GM23338 (cell line): ENCODE data around the gene CNOT10. TPM values are rescaled to one million over a fixed set of nuclear protein-coding genes. Genes with fewer than 3 reads are reported as not detected.

Source experiments
- ATAC-seq: fragments of 200-7000 bp; cut with Tn5 transposase; 3 replicates; pipeline ENCODE4 v1.9.1; 2020
- DNase-seq: peaks from one replicate; pipeline ENCODE4 v3.0.0-alpha.2; 2015; ENCODE audit warnings: low spot score
- H2AFZ ChIP-seq: fragments of 200-600 bp; sonication (generic); 2 replicates; pipeline ENCODE4 v1.8.0; 2016; ENCODE audit warnings: antibody characterized with exemption, mild to moderate bottlenecking, moderate library complexity
- H3F3A ChIP-seq: fragments of 200-600 bp; sonication (generic); replicated peaks from 2 replicates; pipeline ENCODE4 v1.8.0; 2017; ENCODE audit warnings: antibody characterized with exemption, mixed run types, low read depth
- H3K27ac ChIP-seq: fragments of 200-600 bp; sonication (generic); 2 replicates; pipeline ENCODE4 v1.6.1; 2016; ENCODE audit warnings: low read depth
- H3K27me3 ChIP-seq: fragments of 200-600 bp; sonication (generic); 2 replicates; pipeline ENCODE4 v1.8.0; 2016; ENCODE audit warnings: mild to moderate bottlenecking, mixed run types, moderate library complexity; ENCODE audit not compliant: insufficient read depth
- H3K36me3 ChIP-seq: fragments of 200-600 bp; sonication (generic); 2 replicates; pipeline ENCODE4 v1.8.0; 2016; ENCODE audit warnings: mild to moderate bottlenecking; ENCODE audit not compliant: insufficient read depth
- H3K4me1 ChIP-seq: fragments of 200-600 bp; sonication (generic); 2 replicates; pipeline ENCODE4 v1.8.0; 2016; ENCODE audit warnings: mild to moderate bottlenecking, moderate library complexity; ENCODE audit not compliant: insufficient read depth
- H3K4me2 ChIP-seq: fragments of 200-600 bp; sonication (generic); 2 replicates; pipeline ENCODE4 v1.7.1; 2017; ENCODE audit warnings: mixed run types
- H3K4me3 ChIP-seq: fragments of 200-600 bp; sonication (generic); 2 replicates; pipeline ENCODE4 v1.6.1; 2016; ENCODE audit warnings: mixed run types
- H3K79me2 ChIP-seq: fragments of 200-600 bp; sonication (generic); replicated peaks from 2 replicates; pipeline ENCODE4 v1.8.0; 2017; ENCODE audit warnings: mild to moderate bottlenecking; ENCODE audit not compliant: insufficient read depth
- H3K9me2 ChIP-seq: fragments of 200-600 bp; sonication (generic); 2 replicates; pipeline ENCODE4 v1.8.0; 2017; ENCODE audit not compliant: insufficient read depth
- H4K20me1 ChIP-seq: fragments of 200-600 bp; sonication (generic); replicated peaks from 2 replicates; pipeline ENCODE4 v1.8.0; 2017; ENCODE audit warnings: mild to moderate bottlenecking; ENCODE audit not compliant: insufficient read depth
- H3K27ac Mint-ChIP-seq: 2 replicates; pipeline ENCODE4 v1.8.0; 2020; ENCODE audit warnings: inconsistent platforms, mild to moderate bottlenecking, moderate library complexity, mixed read lengths
- H3K27me3 Mint-ChIP-seq: 3 replicates; pipeline ENCODE4 v1.8.0; 2022; ENCODE audit warnings: low read depth, mild to moderate bottlenecking, moderate library complexity, mixed read lengths, inconsistent platforms; ENCODE audit not compliant: insufficient read depth, poor library complexity
- H3K36me3 Mint-ChIP-seq: 3 replicates; pipeline ENCODE4 v1.8.0; 2021; ENCODE audit warnings: low read depth, mild to moderate bottlenecking, inconsistent platforms, moderate library complexity, mixed read lengths
- H3K4me1 Mint-ChIP-seq: 3 replicates; pipeline ENCODE4 v1.8.0; 2020; ENCODE audit warnings: mild to moderate bottlenecking, inconsistent platforms, mixed read lengths
- H3K4me3 Mint-ChIP-seq: 3 replicates; pipeline ENCODE4 v1.8.0; 2021; ENCODE audit warnings: moderate library complexity, mild to moderate bottlenecking, inconsistent platforms, mixed read lengths
- H3K9me3 Mint-ChIP-seq: 3 replicates; pipeline ENCODE4 v1.8.0; 2020; ENCODE audit warnings: moderate library complexity, mild to moderate bottlenecking, inconsistent platforms, mixed read lengths
- ETS1 ChIP-seq: IDR thresholded peaks from 2 replicates; pipeline ENCODE4 v1.6.1; 2016; ENCODE audit warnings: antibody characterized with exemption
- NANOG ChIP-seq: IDR thresholded peaks from 2 replicates; pipeline ENCODE4 v1.6.1; 2016; ENCODE audit warnings: antibody characterized with exemption, borderline replicate concordance
- POLR2AphosphoS5 ChIP-seq: IDR thresholded peaks from 2 replicates; pipeline ENCODE4 v1.6.1; 2016; ENCODE audit warnings: antibody characterized with exemption, low read depth
- STAT1 ChIP-seq: IDR thresholded peaks from one replicate; pipeline ENCODE4 v1.6.1; 2016; ENCODE audit warnings: antibody characterized with exemption; ENCODE audit not compliant: unreplicated experiment
- ZNF331 ChIP-seq: fragments of 250-450 bp; sonication (Bioruptor Pico); IDR thresholded peaks from 2 replicates; pipeline ENCODE4 v1.5.0; 2020; ENCODE audit warnings: low read depth, mild to moderate bottlenecking, moderate library complexity
- ZNF462 ChIP-seq: fragments of 250-450 bp; sonication (Bioruptor Pico); IDR thresholded peaks from 2 replicates; pipeline ENCODE4 v1.5.0; 2020; ENCODE audit warnings: mild to moderate bottlenecking, moderate library complexity
- polyA plus RNA-seq: library from polyadenylated mRNA; unstranded; fragments of >200 nt; fragmentation: Nextera tagmentation; extraction: Ambion mirVana; gene quantifications from 2 replicates; pipeline ENCODE4 v1.2.1, GENCODE V29; 2016
- total RNA-seq: library from RNA; depleted of rRNA; stranded (reverse); fragments of >200 nt; shearing (Covaris generic); gene quantifications from 2 replicates; pipeline ENCODE4 v1.2.3, GENCODE V29; 2014

Gene CNOT10
- total and polyA plus RNA-seq, 2 experiments from 2014 or later = 27.2 to 46.9 TPM

GRCh38 chr3:32821686-32822296 is 136.8 kb downstream of the CNOT10 start:
- no peaks in the 10 kb centered on the region for H3K9me2 ChIP-seq
- peak overlapping the region; percentile 99 for H3K4me3 Mint-ChIP-seq
- peaks cover 48% of the 10 kb centered on the region for H3K4me1 ChIP-seq
- H3K4me2 ChIP-seq = peak overlapping the region; percentile 89
- peaks cover 73% of the 10 kb centered on the region for H4K20me1 ChIP-seq
- H3K36me3 Mint-ChIP-seq = peaks cover 92% of the 10 kb centered on the region
- H3K79me2 ChIP-seq = peaks cover 100% of the 10 kb centered on the region
- peaks cover 19% of the 10 kb centered on the region for H3K9me3 Mint-ChIP-seq
- peak; percentile 3 for ATAC-seq
- peaks cover 46% of the 10 kb centered on the region for H3K27me3 Mint-ChIP-seq
- H3K4me1 Mint-ChIP-seq = peaks cover 40% of the 10 kb centered on the region
- peak overlapping the region; percentile 97 for H3K27ac Mint-ChIP-seq
- H3F3A ChIP-seq = peaks cover 26% of the 10 kb centered on the region
- peaks cover 26% of the 10 kb centered on the region for H3K36me3 ChIP-seq
- peak; percentile 56 for DNase-seq
- TF ChIP-seq POLR2AphosphoS5 = peak; percentile 26; the same call in 1 of the 2 replicates
- TF ChIP-seq ZNF331 = no peak
- H3K27me3 ChIP-seq = no peaks in the 10 kb centered on the region
- peak overlapping the region; percentile 100 for H3K4me3 ChIP-seq
- peak overlapping the region; percentile 10 for H3K27ac ChIP-seq
- no peak overlapping the region for H2AFZ ChIP-seq

- DNase-seq = peak; percentile 44
- TF ChIP-seq ZNF462 (CRISPR knock-in tag) (no peak), POLR2AphosphoS5 (0 out of 2 replicates have a peak, but pooled peaks have one; percentile 33), NANOG (peak; percentile 50), ETS1 (peak; percentile 15; the same call in 1 of the 2 replicates), STAT1 (no peak), ZNF331 (no peak)
- Histone ChIP-seq H3K4me3 (peak overlapping the region; percentile 100), H3K27ac (peak overlapping the region; percentile 1), H4K20me1 (peaks cover 80% of the 10 kb centered on the region), H3K4me2 (peak overlapping the region; percentile 89), H3K36me3 (peaks cover 26% of the 10 kb centered on the region), H3K4me1 (peaks cover 58% of the 10 kb centered on the region), H2AFZ (no peak overlapping the region), H3K27me3 (no peaks in the 10 kb centered on the region), H3K79me2 (peaks cover 100% of the 10 kb centered on the region), H3F3A (peaks cover 30% of the 10 kb centered on the region), H3K9me2 (no peaks in the 10 kb centered on the region)
- H3K4me1 Mint-ChIP-seq = peaks cover 50% of the 10 kb centered on the region
- H3K36me3 Mint-ChIP-seq = peaks cover 95% of the 10 kb centered on the region
- H3K27me3 Mint-ChIP-seq = peaks cover 47% of the 10 kb centered on the region
- H3K4me3 Mint-ChIP-seq = peak overlapping the region; percentile 99
- H3K27ac Mint-ChIP-seq = peak overlapping the region; percentile 97
- peaks cover 19% of the 10 kb centered on the region for H3K9me3 Mint-ChIP-seq
- peak; percentile 7; the same call in 2 of the 3 replicates for ATAC-seq
These were observed 137.9 kb downstream of the CNOT10 start for GRCh38 chr3:32822609-32823498.
